Measurements from ENCODE around the gene SRRM4.

The SRRM4 gene

GRCh38 chr12:119055977-119056376 lies 74.6 kb downstream of the SRRM4 start:
- in situ Hi-C loops (cut with HindIII; ENCODE audit: low sequenced_read_pairs): no loop called here
- TF ChIP-seq CTCF (IDR thresholded peaks at IDR 0.05; ENCODE audit: low read depth, low read length, missing control alignments): no peak
- no peak overlapping the region for H3K4me3 ChIP-seq (ENCODE audit: low read depth, low read length)
- DNase-seq (ENCODE audit: low read depth): no peak

GRCh38 chr12:119060847-119061796 lies 79.8 kb downstream of the SRRM4 start:
- peak; percentile 3 for DNase-seq (ENCODE audit: low read depth)
- H3K4me3 ChIP-seq (ENCODE audit: low read depth, low read length): no peak overlapping the region
- TF ChIP-seq CTCF (IDR thresholded peaks at IDR 0.05; ENCODE audit: low read depth, low read length, missing control alignments): no peak
- in situ Hi-C loops (cut with HindIII; ENCODE audit: low sequenced_read_pairs): no loop called here

DNA sequence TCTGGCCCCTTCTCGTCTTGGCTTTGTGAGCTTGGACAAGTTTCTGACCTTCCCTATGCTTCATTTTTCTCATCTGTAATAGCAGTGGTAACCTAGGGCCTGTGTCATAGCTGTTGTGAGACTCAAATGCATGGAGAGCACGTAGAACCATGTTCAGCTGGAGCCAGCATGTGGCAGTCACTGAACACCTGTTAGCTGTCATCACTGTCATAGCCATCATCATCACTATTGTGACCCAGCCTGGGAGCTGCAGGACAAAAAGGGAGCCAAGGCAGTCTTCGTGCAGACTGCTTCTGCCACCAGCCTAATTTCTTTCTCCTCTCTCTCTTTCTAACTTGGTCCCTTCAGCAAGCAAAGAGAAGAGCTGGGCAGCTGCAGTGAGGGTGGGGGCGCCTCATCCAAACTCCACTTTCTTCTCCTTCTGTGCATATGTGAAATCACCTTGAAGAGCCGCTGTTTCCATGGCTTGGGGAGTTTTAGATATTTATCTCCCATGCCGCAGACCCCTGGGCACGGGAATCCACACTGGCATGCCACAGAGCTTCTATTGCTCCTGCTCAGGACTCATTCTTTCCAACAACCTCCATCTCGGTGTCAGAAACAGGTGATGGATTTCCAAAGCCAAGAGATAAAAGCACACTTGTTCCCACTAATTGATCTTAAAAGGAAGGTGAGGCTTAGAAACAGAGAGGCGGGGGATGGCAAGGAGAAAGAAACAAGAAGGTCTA lies 87.0 kb downstream of the SRRM4 start:
- TF ChIP-seq CTCF (IDR thresholded peaks at IDR 0.05; ENCODE audit: low read depth, low read length, missing control alignments): no peak
- no peak for DNase-seq (ENCODE audit: low read depth)
- H3K4me3 ChIP-seq (ENCODE audit: low read depth, low read length): no peak overlapping the region
- in situ Hi-C loops (cut with HindIII; ENCODE audit: low sequenced_read_pairs): no loop called here

DNA sequence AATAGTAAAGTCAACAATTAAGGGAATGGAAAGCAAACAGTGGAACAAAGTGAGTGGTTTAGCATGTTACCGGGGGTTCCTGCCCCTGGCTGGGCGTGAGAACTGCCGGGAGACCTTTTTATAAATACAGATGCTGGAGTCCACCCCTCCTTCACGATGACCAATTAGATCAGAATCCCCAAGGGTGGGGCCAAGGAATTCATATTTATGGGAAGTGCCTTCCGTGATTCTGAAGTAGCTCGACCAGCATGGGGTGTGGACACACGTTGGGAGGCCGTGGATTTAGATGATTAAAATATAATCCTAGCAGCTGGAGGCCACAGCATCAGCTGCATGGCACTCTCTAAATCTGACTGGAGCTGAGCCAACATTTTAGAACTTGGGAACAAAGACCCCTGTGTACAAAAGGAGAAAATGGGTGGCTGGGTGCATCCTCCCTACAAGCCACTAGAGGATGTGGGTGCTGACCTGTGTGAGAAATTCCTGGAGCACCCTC lies 87.9 kb downstream of the SRRM4 start:
- in situ Hi-C loops (cut with HindIII; ENCODE audit: low sequenced_read_pairs): no loop called here
- TF ChIP-seq CTCF (IDR thresholded peaks at IDR 0.05; ENCODE audit: low read depth, low read length, missing control alignments): no peak
- no peak overlapping the region for H3K4me3 ChIP-seq (ENCODE audit: low read depth, low read length)
- no peak for DNase-seq (ENCODE audit: low read depth)

DNA sequence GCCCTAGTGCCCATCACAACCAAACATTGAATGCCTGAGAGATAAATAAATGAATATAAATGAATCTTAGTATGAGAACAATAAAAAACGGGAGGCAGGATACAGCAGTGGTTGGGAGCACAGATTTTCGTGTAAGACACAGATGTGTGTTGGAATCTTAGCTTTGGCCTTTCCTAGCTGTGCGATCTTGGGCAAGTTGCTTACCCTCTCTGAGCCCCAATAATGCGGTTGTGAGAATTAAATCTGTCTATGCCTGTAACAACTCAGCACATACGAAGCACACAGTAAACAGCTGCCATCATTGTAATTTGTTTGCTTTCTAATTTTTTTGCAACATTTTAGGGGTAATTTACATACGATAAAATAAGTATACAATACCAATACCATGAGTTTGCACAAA lies 89.8 kb downstream of the SRRM4 start:
- TF ChIP-seq CTCF (IDR thresholded peaks at IDR 0.05; ENCODE audit: low read depth, low read length, missing control alignments): no peak
- no peak overlapping the region for H3K4me3 ChIP-seq (ENCODE audit: low read depth, low read length)
- DNase-seq (ENCODE audit: low read depth): no peak
- in situ Hi-C loops (cut with HindIII; ENCODE audit: low sequenced_read_pairs): no loop called here

- TF ChIP-seq CTCF (IDR thresholded peaks at IDR 0.05; ENCODE audit: low read depth, low read length, missing control alignments): no peak
- in situ Hi-C loops (cut with HindIII; ENCODE audit: low sequenced_read_pairs): no loop called here
- DNase-seq (ENCODE audit: low read depth): no peak
- no peak overlapping the region for H3K4me3 ChIP-seq (ENCODE audit: low read depth, low read length)
These were observed 90.4 kb downstream of the SRRM4 start for GRCh38 chr12:119071638-119072231.

All from astrocyte of the cerebellum (primary cell).